Measurements from ENCODE around the gene GRN. TPM values are rescaled to one million over a fixed set of nuclear protein-coding genes. Genes with fewer than 3 reads are reported as not detected.

The GRN gene
- total RNA-seq, 4 donors from 2014 or later = 64.2 to 111 (median 87.1) TPM

DNA sequence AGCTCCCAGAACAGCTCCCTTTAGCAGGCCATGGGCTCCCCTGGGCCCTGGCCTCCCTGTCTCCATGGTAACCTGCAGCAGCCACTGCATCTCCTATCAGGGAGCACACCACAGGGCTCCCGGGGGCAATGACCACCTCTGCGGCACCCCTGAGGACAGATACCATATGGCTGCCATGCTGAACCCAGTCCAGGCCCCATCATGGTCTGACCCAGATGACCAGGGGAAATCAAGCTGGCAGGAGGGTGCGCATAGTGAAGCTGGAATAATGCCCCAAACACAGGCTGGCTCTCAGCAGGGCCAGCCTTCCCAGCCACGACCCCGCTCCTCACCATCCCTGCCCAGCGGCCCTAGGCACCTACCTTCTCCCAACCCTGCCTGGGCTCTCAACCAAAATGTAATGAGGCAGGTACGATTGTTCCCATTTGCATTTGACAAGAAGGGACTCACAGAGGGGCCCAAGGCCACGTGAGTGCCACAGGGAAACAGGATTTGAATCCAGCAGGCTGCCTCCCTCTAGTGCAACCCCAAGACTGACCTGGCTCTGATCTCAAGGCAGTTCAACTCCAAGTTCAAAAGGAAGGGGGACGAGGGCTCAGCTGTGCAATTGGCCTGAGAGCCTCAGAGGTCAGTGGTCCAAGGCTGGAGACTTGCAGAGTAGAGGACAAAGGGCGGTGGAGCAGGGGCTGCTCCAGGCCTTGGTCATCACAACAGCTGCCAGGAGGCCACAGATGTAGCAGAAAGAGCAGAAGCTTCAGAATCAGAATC is 34.3 kb upstream of the GRN start:
- in situ Hi-C loops (cut with MboI; ENCODE audit: low sequenced_read_pairs in 4 of 4) = no loop called here
- ATAC-seq = no peak

DNA sequence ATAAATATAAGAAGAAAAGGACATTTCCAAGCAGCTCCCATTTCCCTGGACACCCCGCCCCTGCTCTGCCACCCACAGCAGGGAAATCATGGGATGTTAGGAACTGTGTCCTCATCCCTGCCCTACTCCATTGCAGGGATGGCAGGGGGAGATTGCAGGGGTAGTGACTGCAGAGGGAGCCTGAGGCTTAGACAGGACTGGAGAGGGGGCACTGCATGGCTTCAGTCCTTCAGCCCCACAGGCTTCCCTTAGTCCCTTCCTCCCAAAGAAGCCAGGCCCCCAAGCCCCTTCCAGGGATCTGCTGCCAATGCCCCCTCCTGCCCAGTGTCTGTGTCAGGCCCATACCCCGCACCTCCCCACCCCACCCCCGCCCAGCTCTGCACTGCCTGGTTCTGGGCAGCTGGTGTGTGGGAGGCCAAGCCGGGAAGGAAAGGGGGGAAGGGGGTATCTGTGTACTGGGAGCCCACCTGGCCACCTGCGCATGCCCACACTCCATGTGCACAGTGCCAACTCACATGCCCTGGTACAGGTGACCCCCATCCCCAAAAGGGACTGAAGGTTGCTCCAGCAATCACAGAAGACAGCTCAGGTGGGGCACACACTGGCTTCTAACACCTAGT is 33.4 kb upstream of the GRN start:
- Histone ChIP-seq H3K27me3 (peaks cover 33 to 39% (median 34%) of the 10 kb centered on the region in 3 donors), H3K4me3 (no peak overlapping the region), H3K4me1 (peaks cover 7 to 22% of the 10 kb centered on the region in 2 donors), H3K9me3 (no peaks in the 10 kb centered on the region), H3K27ac (no peak overlapping the region), H3K36me3 (no peaks in the 10 kb centered on the region)
- in situ Hi-C loops (cut with MboI; ENCODE audit: low sequenced_read_pairs in 4 of 4) (no loop called here), intact Hi-C loops (cut with DNase I; ENCODE audit: low total_unique reads) (no loop called here)
- DNase-seq (no peak), ATAC-seq (no peak)
- TF ChIP-seq, protein P1, sequence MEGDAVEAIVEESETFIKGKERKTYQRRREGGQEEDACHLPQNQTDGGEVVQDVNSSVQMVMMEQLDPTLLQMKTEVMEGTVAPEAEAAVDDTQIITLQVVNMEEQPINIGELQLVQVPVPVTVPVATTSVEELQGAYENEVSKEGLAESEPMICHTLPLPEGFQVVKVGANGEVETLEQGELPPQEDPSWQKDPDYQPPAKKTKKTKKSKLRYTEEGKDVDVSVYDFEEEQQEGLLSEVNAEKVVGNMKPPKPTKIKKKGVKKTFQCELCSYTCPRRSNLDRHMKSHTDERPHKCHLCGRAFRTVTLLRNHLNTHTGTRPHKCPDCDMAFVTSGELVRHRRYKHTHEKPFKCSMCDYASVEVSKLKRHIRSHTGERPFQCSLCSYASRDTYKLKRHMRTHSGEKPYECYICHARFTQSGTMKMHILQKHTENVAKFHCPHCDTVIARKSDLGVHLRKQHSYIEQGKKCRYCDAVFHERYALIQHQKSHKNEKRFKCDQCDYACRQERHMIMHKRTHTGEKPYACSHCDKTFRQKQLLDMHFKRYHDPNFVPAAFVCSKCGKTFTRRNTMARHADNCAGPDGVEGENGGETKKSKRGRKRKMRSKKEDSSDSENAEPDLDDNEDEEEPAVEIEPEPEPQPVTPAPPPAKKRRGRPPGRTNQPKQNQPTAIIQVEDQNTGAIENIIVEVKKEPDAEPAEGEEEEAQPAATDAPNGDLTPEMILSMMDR (IDR thresholded peaks at IDR 0.05 in 4 of 5, conservative IDR thresholded peaks at IDR 0.05 in 1 of 5) = no peak
- no peak for TF ChIP-seq POLR2A (IDR thresholded peaks at IDR 0.05)

More for the DNA sequence above, 34.3 kb upstream of the GRN start:
- H3K4me3 ChIP-seq = no peak overlapping the region
- no peak overlapping the region for H3K27ac ChIP-seq
- H3K4me1 ChIP-seq = peaks cover 7 to 22% of the 10 kb centered on the region in 2 donors
- H3K9me3 ChIP-seq = no peaks in the 10 kb centered on the region
- TF ChIP-seq POLR2A (IDR thresholded peaks at IDR 0.05) = no peak
- TF ChIP-seq, protein P1 (IDR thresholded peaks at IDR 0.05 in 4 of 5, conservative IDR thresholded peaks at IDR 0.05 in 1 of 5) = no peak
- no peaks in the 10 kb centered on the region for H3K36me3 ChIP-seq
- H3K27me3 ChIP-seq = peaks cover 25 to 39% (median 26%) of the 10 kb centered on the region in 3 donors
- intact Hi-C loops (cut with DNase I; ENCODE audit: low total_unique reads) = no loop called here
- no peak for DNase-seq

DNA sequence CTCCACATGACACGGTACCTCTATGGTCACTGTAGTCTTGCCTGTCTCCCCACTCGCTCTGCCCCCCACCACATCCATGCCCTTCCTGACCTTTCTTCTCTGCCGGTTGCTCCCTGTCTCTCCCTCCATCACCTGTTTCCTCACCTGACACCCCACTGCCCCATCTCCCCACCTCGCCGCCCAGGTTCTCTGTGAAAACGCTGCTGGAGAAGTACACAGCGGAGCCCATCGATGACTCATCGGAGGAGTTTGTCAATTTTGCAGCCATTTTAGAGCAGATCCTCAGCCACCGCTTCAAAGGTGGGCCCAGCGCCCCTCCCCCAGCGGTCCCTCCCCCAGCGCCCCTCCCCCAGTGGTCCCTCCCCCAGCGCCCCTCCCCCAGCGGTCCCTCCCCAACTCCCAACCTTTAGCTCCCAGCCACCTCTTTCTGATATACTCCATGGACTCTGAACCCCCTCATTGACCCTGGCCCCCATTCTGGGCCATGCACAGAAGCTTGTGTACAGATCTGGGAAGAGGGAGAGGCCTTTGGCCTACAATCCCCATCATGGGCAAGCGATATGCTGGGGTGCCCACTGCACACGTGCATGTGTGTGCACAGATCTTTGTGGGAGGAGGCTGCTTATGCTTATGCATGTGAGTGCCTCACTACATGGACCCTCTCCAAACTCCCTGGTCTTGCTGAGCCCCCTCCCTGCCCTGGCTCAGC is 32.6 kb upstream of the GRN start:
- intact Hi-C loops (cut with DNase I; ENCODE audit: low total_unique reads) (no loop called here), in situ Hi-C loops (cut with MboI; ENCODE audit: low sequenced_read_pairs in 4 of 4) (no loop called here)
- Histone ChIP-seq H3K27me3 (peaks cover 37 to 38% (median 37%) of the 10 kb centered on the region in 3 donors), H3K9me3 (no peaks in the 10 kb centered on the region), H3K27ac (no peak overlapping the region), H3K36me3 (no peaks in the 10 kb centered on the region), H3K4me3 (no peak overlapping the region), H3K4me1 (peaks cover 7 to 18% of the 10 kb centered on the region in 2 donors)
- no peak for TF ChIP-seq POLR2A (IDR thresholded peaks at IDR 0.05)
- TF ChIP-seq, protein P1 (IDR thresholded peaks at IDR 0.05 in 4 of 5, conservative IDR thresholded peaks at IDR 0.05 in 1 of 5) = no peak
- no peak for ATAC-seq
- no peak for DNase-seq

DNA sequence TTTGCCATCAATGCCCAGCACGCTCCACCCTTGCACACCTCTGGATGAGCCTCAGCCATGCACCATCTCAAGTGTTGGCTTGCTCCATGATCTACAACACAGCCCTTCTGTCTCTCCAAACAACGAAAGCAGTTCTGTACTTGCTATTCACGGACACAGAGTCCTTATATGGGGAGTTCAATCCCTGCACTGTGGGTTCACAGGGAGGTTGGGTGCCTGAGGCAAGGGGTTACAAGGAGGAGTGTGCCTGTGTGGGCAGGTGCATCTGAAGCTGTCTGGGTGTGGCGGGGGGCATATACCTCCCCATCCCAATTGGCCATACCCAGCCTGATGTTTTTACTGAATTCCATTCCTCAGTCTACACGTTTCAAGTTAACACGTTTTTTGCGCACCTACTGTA is 31.1 kb upstream of the GRN start:
- in situ Hi-C loops (cut with MboI; ENCODE audit: low sequenced_read_pairs in 4 of 4) = no loop called here
- no peak for TF ChIP-seq POLR2A (IDR thresholded peaks at IDR 0.05)
- TF ChIP-seq, protein P1 (IDR thresholded peaks at IDR 0.05 in 4 of 5, conservative IDR thresholded peaks at IDR 0.05 in 1 of 5) = no peak
- H3K36me3 ChIP-seq = peaks cover 0 to under 1% of the 10 kb centered on the region in 2 donors
- no peak overlapping the region for H3K4me3 ChIP-seq
- no peak for ATAC-seq
- H3K9me3 ChIP-seq = no peaks in the 10 kb centered on the region
- no peak overlapping the region for H3K27ac ChIP-seq
- no peak for DNase-seq
- intact Hi-C loops (cut with DNase I; ENCODE audit: low total_unique reads) = no loop called here
- H3K27me3 ChIP-seq = peaks cover 36 to 40% (median 39%) of the 10 kb centered on the region in 3 donors
- peaks cover under 1 to 4% of the 10 kb centered on the region in 2 donors for H3K4me1 ChIP-seq

Data from gastrocnemius medialis (tissue), 4 donors.